ENCODE results near the gene LTB4R.
"Not testable (repeated sequence)": the region's sequence is repeated elsewhere in the genome, so short reads cannot be mapped to it uniquely, and the experiment has no call there.

Gene LTB4R

DNA sequence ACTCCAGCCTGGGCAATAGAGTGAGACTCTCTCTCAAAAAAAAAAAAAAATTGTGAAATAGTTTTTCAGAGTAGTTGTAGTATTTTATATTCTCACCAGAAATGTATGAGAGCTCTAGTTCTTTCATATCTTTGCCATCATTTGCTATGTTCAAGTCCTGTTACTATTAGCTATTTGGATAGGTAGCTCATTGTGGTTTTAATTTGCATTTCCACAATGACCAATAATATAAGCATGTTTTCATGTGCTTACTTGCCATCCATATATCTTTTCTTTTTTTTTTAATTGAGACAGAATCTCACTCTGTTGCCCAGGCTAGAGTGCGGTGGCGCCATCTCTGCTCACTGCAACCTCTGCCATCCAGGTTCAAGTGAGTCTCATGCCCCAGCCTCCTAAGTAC, 36.9 kb downstream of the LTB4R start:
- no peak for DNase-seq

DNA sequence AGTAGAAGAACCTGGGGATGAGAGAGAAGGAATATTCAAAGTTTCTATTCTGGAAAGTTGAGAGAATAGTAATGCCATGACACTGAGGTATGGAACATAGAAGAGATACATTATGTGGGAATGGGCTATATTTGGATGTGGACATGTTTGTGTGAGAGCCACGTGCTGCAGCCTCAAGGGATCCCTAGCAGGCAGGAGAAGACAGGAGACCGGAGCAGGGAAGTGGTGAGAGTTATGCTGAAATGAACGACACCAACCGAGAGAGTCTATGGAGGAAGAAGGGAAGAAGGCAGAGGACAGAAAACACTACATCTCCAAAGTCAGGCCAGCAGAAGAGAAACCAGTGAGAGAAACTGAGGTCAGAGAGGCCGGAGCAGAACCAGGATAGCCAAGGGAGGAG, 38.4 kb downstream of the LTB4R start:
- no peak for DNase-seq

DNA sequence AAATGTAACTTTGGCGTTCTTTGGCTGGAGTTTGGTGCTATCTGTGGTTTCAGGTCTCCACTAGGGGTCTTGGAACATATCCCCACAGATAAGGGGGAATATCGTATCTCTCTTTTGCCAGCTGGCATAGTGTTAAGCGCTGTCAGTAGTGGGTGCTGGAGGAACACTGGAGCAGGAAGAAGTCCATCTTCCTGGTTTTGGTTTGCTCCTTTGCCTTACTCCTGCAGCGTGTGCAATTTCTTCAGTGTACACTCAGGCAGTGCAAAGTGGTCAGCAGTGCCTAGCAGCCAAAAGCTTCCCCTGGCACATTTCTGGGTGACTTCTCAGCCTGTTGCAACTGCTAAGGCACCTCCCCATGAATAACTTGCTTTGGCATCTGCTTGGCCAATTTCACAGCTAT, 40.2 kb downstream of the LTB4R start:
- DNase-seq, result no peak

DNA sequence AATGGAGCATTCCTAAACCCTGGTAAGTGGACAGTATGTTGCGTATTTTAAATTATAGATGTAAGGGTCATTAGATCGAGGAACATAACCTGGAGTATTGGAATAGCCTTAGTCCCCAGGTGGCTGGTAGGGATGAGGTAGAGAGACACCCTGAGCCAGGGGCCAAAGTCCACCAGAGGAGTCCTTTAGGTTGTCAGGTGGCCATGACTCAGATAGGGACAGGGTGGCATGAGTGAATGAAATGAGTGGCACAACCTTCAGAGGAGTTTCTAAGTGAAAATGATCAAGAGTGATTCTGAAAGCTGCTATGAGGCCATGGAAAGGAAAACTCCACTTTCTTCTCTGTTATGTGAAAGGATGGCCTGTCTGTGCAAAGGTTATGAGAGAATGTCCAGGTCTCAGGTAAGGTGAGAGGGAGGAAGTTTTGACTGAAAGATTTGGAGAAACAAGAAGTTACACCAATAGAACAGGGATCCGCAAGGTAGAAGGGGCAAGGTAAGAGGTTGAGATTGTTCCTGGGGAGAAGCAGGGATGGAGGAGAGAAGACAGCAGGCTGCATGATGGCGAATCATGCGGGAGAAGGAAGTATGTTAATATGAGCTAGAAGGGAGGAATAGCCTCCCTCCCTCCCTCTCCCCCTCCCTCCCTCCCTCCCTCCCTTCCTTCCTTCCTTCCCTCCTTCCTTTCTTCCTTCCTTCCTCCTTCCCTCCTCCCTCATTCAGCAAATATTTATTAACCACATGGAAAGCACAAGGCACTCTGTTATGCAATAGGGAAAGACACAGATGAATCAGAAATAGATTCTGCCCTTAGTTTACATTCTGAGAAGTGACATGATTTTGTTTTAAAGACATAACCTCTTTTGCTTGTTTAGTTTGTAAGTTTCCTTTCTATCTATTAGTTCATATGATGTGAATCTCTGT, 42.5 kb downstream of the LTB4R start:
- no peak for DNase-seq

DNA sequence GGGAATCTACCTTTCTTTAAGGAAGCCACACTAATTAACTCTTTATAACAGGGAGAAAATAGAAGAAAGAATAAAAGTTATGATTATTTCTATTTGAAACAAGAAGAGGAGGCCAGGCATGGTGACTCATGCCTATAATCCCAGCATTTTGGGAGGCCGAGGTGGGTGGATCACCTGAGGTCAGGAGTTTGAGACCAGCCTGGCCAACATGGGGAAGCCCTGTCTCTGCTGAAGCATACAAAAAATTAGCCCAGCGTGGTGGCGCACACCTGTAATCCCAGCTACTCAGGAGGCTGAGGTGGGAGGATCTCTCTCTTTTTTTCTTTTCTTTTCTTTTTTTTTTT, 43.2 kb downstream of the LTB4R start:
- not testable (repeated sequence) for DNase-seq

DNA sequence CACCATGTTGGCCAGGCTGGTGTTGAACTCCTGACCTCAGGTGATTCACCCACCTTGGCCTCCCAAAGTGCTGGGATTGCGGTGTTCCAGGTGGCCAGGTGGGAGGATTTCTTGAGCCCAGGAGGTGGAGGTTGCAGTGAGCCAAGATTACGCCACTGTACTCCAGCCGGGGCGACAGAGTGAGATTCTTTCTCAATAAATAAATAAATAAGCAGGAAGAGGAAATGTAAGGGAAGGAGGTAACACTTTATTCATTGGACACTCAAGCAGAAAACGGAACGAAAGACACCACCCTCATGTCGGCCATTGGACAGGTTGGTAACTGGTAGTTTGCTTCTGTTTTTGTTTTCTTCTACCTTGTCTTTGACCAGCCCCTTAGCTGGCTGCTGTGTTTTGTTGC, 43.7 kb downstream of the LTB4R start:
- DNase-seq, result no peak

DNA sequence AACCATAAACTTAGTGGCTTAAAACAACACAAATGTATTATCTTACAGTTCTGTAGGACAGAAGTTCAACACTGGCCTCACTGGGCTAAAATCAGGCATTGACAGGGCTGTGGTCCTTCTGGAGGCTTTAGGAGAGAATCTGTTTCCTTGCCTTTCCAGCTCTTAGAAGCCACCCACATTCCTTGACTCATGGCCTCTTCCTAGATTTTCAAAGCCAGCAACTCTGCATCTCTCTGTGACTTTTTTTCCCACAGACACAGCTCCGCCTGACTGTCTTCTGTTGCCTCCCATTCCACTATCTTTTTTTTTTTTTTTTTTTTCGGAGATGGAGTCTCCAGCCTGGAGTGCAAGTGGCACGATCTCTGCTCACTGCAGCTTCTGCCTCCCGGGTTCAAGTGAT, 44.9 kb downstream of the LTB4R start:
- no peak for DNase-seq

DNA sequence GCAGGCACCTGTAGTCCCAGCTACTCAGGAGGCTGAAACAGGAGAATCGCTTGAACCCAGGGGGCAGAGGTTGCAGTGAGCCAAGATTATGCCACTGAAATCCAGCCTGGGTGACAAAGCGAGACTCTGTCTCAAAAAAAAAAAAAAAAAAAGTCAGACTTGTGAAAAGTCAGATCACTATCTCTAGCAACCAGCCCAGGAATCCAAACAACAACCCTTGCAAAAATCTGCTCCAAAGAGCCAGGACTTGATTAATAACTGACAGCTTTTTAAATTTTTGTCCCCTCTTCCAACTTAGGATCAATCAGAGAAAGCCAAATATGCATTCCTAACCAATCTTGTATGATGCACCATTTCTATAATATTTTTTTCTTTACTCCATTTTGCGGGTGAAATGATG, 49.0 kb downstream of the LTB4R start:
- DNase-seq, result no peak

DNA sequence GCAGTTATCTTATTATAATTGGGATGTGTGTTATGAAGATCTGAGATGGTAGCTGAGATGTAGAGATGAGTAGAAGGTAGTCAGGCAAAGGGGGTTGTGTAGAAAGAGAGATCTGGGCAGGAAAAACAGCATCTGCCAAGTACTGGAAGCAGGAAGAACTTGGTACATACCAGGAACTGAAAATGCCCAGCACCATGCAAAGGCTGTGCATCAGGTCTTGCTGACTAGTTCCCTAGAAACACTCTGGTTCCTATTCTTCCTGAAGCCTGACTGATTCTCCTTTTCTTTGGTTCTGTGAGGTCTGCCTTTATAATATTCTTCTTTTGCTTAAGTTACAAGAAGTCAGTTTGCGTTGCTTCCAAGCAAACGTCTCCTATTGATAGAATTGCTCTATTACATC, 50.0 kb downstream of the LTB4R start:
- no peak for DNase-seq

DNA sequence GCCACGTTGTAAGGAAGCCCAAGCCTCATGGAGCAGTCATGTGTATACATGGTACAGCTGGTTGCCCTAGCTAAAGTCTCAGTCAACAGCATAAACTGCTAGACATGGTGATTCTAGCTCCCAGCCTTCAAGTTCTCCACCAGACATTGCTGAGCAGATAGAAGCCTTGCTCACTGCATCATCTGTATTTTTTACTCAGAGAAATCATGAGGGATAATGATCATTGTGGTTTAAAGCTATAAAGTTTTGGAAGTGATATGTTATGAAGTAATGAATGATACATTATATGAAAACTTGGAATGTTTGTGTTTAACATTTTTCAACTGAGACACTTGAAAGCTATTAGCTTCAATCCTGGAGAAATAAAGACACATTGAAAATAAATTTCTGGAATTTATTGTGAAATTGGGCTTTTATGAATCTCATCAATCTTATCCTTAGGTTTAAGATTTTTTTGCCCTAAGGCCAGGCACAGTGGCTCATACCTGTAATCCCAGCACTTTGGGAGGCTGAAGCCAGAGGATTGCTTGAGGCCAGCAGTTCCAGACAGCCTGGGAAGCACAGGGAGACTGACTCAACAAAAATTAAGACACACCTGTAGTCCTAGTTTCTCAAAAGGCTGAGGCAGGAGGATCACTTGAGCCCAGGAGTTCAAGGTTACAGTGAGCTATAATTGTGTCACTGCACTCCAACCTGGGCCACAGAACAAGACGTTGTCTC, 51.1 kb downstream of the LTB4R start:
- DNase-seq, result no peak

DNA sequence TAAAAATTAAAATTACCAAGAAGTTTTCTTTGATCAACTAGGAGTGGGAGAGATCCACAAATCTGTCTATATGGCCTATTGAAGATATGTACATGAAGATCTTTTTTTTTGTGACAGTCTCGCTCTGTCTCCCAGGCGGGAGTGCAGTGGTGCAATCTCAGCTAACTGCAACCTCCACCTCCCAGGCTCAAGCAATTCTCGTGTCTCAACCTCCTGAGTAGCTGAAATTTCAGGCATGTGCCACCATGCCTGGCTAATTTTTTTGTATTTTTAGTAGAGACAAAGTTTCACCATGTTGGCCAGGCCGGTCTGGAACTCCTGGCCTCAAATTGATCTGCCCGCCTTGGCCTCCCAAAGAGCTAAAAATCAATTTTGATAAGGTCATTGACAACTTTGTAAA, 52.1 kb downstream of the LTB4R start:
- DNase-seq, result no peak

DNA sequence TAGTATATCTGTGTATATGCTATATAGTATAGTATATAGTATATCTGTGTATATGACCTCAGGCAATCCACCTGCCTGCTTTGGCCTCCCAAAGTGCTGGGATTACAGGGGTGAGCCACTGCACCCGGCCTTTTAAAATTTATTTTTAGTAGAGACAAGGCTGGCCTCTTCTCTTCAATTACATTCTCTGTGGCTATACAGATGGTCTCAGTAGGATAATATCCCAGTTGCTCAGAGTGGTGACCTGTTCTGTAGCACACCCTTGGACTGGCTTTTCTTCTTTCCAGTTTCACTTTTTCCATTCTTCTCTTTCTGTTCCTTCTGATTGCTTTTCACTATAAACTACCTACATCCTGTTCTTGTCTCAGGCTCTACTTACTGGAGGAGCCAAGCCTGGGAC, 53.5 kb downstream of the LTB4R start:
- no peak for DNase-seq

DNA sequence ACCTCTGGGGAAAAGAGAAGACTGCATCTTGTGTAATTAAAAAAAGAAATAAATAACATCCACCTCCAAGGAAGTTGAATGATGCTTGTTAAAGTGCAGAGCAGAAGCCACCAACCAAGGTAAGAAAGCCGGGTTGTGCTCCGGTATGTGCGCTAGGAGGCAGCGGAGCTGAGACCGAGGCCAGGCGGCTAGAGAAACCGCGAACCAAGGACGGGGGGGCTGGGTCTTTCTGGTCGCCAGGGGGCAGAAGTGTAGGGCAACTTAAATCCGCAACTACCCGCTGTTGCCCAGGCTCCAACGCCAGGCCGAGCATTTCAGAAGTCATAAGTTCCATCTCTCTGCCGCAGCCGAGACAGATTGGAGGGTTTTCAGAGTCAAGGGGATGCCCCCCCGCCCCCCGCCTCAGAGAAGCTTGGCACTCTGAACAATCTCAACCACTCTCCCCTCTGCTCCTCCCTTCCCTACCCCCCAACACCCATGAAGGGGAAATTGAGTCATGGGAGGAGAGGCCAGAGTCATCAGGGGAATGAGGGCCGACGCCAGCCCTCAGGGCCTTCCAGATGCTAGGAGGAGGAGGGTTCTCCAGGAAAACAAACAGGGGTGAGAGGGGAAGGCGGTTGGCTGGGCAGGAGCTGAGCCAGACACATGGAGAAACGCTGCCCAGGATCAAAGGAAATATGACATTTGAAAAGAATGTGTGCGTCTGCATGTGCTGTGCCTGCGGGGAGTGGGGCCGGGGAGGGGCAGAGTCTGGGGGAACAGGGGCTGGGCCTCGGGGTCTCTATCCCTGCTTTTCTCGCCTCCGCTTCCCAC, 54.5 kb downstream of the LTB4R start:
- peak; percentile 56 for DNase-seq

DNA sequence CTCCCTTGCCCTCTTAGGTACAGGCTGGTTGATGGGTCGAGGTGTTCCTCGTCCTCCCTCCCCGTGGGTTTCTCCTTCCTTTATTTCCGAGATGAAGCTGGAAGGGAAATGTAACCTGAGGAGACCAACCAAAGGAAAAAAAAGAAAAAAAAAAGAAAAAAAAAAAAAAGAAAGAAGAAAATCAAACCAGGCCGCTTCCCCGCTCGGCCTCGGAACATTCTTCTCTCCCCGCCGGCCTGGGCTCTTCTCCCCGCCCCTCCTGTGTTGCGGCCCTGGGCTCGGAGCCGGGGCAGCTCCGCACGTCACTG, 55.1 kb downstream of the LTB4R start:
- DNase-seq, result no peak

DNA sequence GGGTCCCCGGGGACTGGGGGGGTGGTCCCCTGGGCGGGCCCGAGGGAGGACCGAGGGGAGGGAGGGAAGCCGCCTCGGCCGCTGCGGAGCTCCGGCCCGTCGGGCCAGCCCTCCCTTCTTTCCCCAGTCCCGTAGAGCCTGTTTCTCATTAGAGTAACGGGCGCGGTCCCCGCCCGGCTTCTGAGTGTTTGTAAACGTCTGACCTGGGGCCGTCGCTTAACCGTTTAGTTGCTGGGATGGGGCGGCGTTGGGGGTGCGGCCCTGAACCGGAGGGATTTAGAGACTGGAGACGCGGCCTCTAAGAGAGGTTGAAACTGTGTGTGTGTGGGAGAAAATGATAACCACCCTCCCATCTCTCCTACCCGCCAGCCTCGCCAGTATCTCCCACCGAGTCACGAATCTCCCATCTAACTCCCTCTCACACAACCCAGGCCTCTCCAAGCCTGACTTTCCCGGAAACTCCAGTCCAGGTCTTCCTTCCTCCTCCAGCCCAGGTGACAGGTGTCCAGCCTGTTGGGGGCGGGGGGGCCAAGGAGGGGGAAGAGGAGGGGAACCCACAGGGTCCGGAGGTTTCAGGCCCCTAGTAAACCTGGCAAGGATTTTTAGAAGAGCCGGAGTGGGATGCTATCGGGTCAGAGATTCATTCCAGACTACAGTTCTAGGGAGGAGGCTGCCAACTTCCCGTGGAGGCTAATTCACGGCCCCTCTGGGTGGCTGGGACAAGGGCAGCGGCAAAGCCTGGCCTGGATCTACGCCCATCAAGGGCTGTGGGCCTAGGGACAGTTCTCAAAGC, 55.6 kb downstream of the LTB4R start:
- peak; percentile 95 for DNase-seq
